Psoas muscle (tissue), 8 donors: ENCODE data around the gene SLC13A1. TPM values are rescaled to one million over a fixed set of nuclear protein-coding genes. Genes with fewer than 3 reads are reported as not detected.

ENCODE experiments used
- ATAC-seq, 4 donors: fragments of 200-7000 bp; cut with Tn5 transposase; one replicate each; pipeline ENCODE4 v1.9.1; 2020; ENCODE audit warnings: moderate library complexity in 3 of 4, mild to moderate bottlenecking in 2 of 4
- DNase-seq, 2 donors: peaks; one replicate each; pipeline ENCODE4 v3.0.0-alpha.2; 2020
- H3K27ac ChIP-seq: fragments of 200-600 bp; one replicate; pipeline ENCODE4 v1.8.0; 2022
- H3K27me3 ChIP-seq, 3 donors: fragments of 200-600 bp in 1 of 3; one replicate each; pipeline versions ENCODE4 v1.6.1 to v1.8.0; 2013 to 2022; ENCODE audit warnings: low read length in 2 of 3, mild to moderate bottlenecking in 2 of 3, moderate library complexity in 1 of 3; ENCODE audit not compliant: insufficient read depth in 3 of 3
- H3K36me3 ChIP-seq, 2 donors: fragments of 200-600 bp in 1 of 2; one replicate each; pipeline versions ENCODE4 v1.6.1 to v1.8.0; 2013 to 2022; ENCODE audit warnings: low read depth in 1 of 2, mild to moderate bottlenecking in 1 of 2, moderate library complexity in 1 of 2; ENCODE audit not compliant: insufficient read depth in 1 of 2
- H3K4me1 ChIP-seq: fragments of 200-600 bp; one replicate; pipeline ENCODE4 v1.8.0; 2022
- H3K4me3 ChIP-seq: fragments of 200-600 bp; one replicate; pipeline ENCODE4 v1.8.0; 2022; ENCODE audit warnings: mild to moderate bottlenecking
- H3K9me3 ChIP-seq: fragments of 200-600 bp; one replicate; pipeline ENCODE4 v1.8.0; 2022
- WGBS, 3 donors: extraction: QIAGEN DNeasy Blood & Tissue Kit; methylation state at CpG; one replicate each; pipeline versions ENCODE4 v1.1.6 to v1.1.7; 2013; 5-methylcytosine and 5-hydroxymethylcytosine counted together
- intact Hi-C, 2 donors: fragments of 100-400 bp; cut with DNase I; formaldehyde crosslinking; loops; one replicate each; pipeline versions ENCODE4 v1.11.0 to v1.14.2; 2022
- polyA plus RNA-seq, 3 donors: library from polyadenylated mRNA; stranded (reverse); fragments of 200-250 nt; gene quantifications; one replicate each; pipeline ENCODE4 v1.2.3, GENCODE V29; 2013
- total RNA-seq, 4 donors: library from RNA; stranded (reverse); fragmentation: NEBNext Ultra II Directional in 2 of 4; extraction: Animal tissue kit (Norgen Biotek cat#: 25700) in 2 of 4; gene quantifications; one replicate each; pipeline versions ENCODE4 v1.2.1 to v1.2.4, GENCODE V29; 2021 to 2023
- TF ChIP-seq, protein P1 (sequence below): fragments of 200-600 bp; IDR thresholded peaks from one replicate; pipeline ENCODE4 v1.8.0; 2022; ENCODE audit warnings: antibody characterized with exemption
- donor health status: healthy with polysubstance abuse.
- donor health status: DM: no; HTN: no; CAD: no; lungs with moderate emphysema.
- donor health status: Bipolar disorder and iron deficiency.
- donor health status: healthy.
- donor health status: DM: yes; HTN: yes; CAD: no.
- donor health status: DM: no; HTN: no; CAD: no.
- donor health status: DM: no; HTN: no; CAD: no.
- donor health status: DM: yes; HTN: yes; CAD: no.

SLC13A1 gene
- total and polyA plus RNA-seq, 7 donors, result 0.12 TPM; not detected in 6

DNA sequence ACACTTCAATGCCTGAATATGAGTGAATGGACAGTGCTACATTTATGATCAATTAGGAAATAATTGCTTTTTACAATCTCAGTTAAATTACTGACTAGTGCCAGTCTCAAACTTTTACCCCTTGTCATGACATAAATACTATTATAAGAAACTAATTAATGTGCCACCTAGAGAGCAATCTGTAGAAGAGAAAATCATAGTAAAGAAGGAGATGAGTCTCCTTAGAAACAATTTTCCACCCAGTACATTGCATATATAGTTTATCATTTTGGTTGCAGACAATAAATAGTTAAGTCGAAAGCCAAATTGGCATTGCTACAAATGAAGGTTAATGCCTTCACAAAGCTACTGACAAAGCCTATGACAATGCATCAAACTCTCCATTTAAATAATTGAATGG, 68.6 kb downstream of the SLC13A1 start:
- no peaks in the 10 kb centered on the region for H3K36me3 ChIP-seq
- H3K4me3 ChIP-seq, result no peak overlapping the region
- intact Hi-C loops, result no loop called here
- ATAC-seq (no peak), DNase-seq (no peak)
- no peaks in the 10 kb centered on the region for H3K4me1 ChIP-seq
- TF ChIP-seq, protein P1, sequence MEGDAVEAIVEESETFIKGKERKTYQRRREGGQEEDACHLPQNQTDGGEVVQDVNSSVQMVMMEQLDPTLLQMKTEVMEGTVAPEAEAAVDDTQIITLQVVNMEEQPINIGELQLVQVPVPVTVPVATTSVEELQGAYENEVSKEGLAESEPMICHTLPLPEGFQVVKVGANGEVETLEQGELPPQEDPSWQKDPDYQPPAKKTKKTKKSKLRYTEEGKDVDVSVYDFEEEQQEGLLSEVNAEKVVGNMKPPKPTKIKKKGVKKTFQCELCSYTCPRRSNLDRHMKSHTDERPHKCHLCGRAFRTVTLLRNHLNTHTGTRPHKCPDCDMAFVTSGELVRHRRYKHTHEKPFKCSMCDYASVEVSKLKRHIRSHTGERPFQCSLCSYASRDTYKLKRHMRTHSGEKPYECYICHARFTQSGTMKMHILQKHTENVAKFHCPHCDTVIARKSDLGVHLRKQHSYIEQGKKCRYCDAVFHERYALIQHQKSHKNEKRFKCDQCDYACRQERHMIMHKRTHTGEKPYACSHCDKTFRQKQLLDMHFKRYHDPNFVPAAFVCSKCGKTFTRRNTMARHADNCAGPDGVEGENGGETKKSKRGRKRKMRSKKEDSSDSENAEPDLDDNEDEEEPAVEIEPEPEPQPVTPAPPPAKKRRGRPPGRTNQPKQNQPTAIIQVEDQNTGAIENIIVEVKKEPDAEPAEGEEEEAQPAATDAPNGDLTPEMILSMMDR, result no peak
- WGBS, 3 donors, result 91 to 96% (median 94%) methylated on average over 1 of the region's 1 CpG
- no peaks in the 10 kb centered on the region for H3K9me3 ChIP-seq
- no peak overlapping the region for H3K27ac ChIP-seq
- no peaks in the 10 kb centered on the region for H3K27me3 ChIP-seq

DNA sequence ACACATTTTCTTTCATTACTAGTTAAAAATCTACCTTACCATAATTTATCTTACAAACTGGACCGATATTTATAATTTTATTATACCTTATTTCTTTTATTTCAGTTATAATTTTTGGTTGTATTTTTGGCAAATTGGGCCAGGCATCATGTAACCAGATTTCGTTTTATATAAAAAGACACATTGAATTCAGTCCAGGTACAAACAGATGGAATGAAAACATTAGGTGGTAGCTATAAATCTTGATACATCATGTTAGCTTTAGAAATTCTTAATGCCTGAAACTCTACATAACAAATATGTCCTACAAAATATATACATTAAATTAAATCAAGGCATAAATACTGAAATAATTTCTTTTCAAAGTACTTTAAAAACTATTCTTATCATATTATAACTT, 73.1 kb downstream of the SLC13A1 start:
- intact Hi-C loops, result no loop called here
- no peak for ATAC-seq
- WGBS, 3 donors, result 47 to 64% (median 56%) methylated on average over 2 of the region's 2 CpGs

DNA sequence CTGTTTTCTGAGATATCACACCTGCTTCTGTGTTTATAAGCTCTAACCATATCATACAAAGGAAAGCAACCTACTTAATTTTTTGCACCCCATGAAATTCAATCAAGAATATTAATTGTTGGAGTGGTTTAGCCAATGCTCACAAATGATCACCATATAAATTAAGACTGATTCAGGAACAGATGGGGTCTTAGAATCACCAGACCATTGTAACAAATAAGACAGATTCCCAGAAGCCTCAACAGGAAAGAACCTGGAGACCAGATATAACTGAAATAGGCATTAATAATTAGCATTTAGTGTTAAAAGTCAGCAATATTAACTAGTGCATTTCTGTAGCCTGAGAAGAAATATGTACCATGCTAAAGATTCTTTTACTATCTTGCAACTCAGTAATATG, 73.6 kb downstream of the SLC13A1 start:
- ATAC-seq (no peak), DNase-seq (no peak)
- Histone ChIP-seq H3K27me3 (no peaks in the 10 kb centered on the region), H3K36me3 (no peaks in the 10 kb centered on the region), H3K4me3 (no peak overlapping the region), H3K27ac (no peak overlapping the region), H3K4me1 (no peaks in the 10 kb centered on the region), H3K9me3 (no peaks in the 10 kb centered on the region)
- intact Hi-C loops, result no loop called here
- TF ChIP-seq, protein P1, result no peak

More for the DNA sequence above, 73.1 kb downstream of the SLC13A1 start:
- no peak for DNase-seq
- TF ChIP-seq, protein P1, result no peak
- H3K27me3 ChIP-seq, result no peaks in the 10 kb centered on the region
- no peak overlapping the region for H3K27ac ChIP-seq
- H3K4me3 ChIP-seq, result no peak overlapping the region
- no peaks in the 10 kb centered on the region for H3K9me3 ChIP-seq
- no peaks in the 10 kb centered on the region for H3K36me3 ChIP-seq
- no peaks in the 10 kb centered on the region for H3K4me1 ChIP-seq

DNA sequence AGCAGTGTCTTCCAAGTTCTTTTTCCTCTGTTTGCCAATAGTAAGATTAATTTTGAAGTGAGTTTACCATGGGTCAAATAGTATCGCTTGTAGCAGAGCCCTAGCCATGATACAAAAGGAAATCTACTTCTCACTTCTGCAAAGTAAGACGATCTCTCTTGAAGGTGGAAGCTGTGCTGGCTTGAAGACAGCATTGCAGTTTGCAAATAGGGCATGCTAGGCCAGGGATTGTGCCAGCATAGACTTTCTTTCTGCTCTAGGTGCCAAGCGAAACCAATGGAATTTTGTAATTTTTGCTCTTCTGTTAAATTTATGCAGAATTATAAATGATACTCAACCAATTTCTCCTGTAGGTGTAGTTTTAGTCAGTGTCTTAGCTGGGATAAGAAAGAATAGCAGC, 74.5 kb downstream of the SLC13A1 start:
- DNase-seq (no peak), ATAC-seq (no peak)
- Histone ChIP-seq H3K27me3 (no peaks in the 10 kb centered on the region), H3K4me1 (no peaks in the 10 kb centered on the region), H3K27ac (no peak overlapping the region), H3K9me3 (no peaks in the 10 kb centered on the region), H3K4me3 (no peak overlapping the region), H3K36me3 (no peaks in the 10 kb centered on the region)
- TF ChIP-seq, protein P1, result no peak
- 58 to 71% (median 64%) methylated on average over 3 of the region's 3 CpGs for WGBS, 3 donors
- intact Hi-C loops, result no loop called here

DNA sequence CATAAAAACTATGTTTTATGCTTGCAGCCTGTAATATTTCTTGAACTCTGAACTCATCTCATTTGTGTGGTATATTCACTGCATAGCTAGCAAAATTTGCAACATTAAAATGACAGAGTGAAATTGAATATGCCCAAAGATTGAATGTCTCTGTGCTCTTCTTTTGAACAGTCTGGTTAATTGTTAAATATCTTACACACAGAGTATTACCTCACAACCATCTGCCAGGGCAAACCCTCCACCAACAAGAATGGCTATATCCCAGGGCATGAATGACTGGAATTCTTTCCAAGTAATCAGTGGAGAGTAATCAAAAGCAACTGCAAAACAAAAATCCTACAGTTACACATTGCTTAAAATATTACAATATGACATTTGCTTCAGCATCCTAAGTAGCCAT, 76.9 kb downstream of the SLC13A1 start:
- H3K27ac ChIP-seq, result no peak overlapping the region
- no peaks in the 10 kb centered on the region for H3K36me3 ChIP-seq
- no peaks in the 10 kb centered on the region for H3K9me3 ChIP-seq
- H3K27me3 ChIP-seq, result no peaks in the 10 kb centered on the region
- H3K4me3 ChIP-seq, result no peak overlapping the region
- ATAC-seq, result no peak
- no peak for DNase-seq
- TF ChIP-seq, protein P1, result no peak
- no peaks in the 10 kb centered on the region for H3K4me1 ChIP-seq
- intact Hi-C loops, result no loop called here
